Pancreas (tissue), 10 donors: ENCODE data around the gene SLC22A3. TPM values are rescaled to one million over a fixed set of nuclear protein-coding genes. Genes with fewer than 3 reads are reported as not detected.

Experiments
- ATAC-seq, 4 donors: fragments of 200-7000 bp; cut with Tn5 transposase; one replicate each; pipeline versions ENCODE4 v1.8.0 to v1.9.1; 2020; ENCODE audit warnings: mild to moderate bottlenecking in 4 of 4, moderate library complexity in 4 of 4
- DNase-seq, 6 donors: peaks; one replicate each; pipeline ENCODE4 v3.0.0-alpha.2; 2020
- FAIRE-seq: peaks from 2 replicates; lab custom pipeline; 2012; peaks lifted over from hg19 to GRCh38; lab: Jason Lieb, UNC
- H3K27ac ChIP-seq, 4 donors: fragments of 200-600 bp; sonication (generic); 1 replicate in 3 of 4; 2 replicates in 1 of 4; pipeline versions ENCODE4 v1.5.0 to v1.8.0; 2020
- H3K27me3 ChIP-seq, 4 donors: fragments of 200-600 bp; one replicate each; pipeline ENCODE4 v1.8.0; 2021
- H3K36me3 ChIP-seq, 3 donors: fragments of 200-600 bp; sonication (generic) in 1 of 3; one replicate each; pipeline versions ENCODE4 v1.5.0 to v1.8.0; 2020 to 2021
- H3K4me1 ChIP-seq, 3 donors: fragments of 200-600 bp; one replicate each; pipeline ENCODE4 v1.8.0; 2021
- H3K4me3 ChIP-seq, 4 donors: fragments of 200-600 bp; sonication (generic) in 2 of 4; one replicate each; pipeline versions ENCODE4 v1.5.0 to v1.8.0; 2020 to 2021
- H3K9me3 ChIP-seq, 4 donors: fragments of 200-600 bp; one replicate each; pipeline ENCODE4 v1.8.0; 2021
- CTCF ChIP-seq, 4 donors: fragments of 200-600 bp; sonication (generic) in 3 of 4; IDR thresholded peaks; one replicate each; pipeline versions ENCODE4 v1.5.0 to v1.8.0; 2021; ENCODE audit warnings: antibody characterized with exemption in 4 of 4
- WGBS, 2 donors: extraction: QIAGEN DNeasy Blood & Tissue Kit; methylation state at CpG; one replicate each; pipeline ENCODE4 v1.1.7; 2013; 5-methylcytosine and 5-hydroxymethylcytosine counted together
- intact Hi-C, 3 donors: fragments of 100-400 bp; cut with DNase I; formaldehyde crosslinking; loops; one replicate each; pipeline versions ENCODE4 v1.11.1 to v1.14.2; 2022
- polyA plus RNA-seq, 2 donors: library from polyadenylated mRNA; stranded (reverse); fragments of 200-250 nt; gene quantifications; one replicate each; pipeline ENCODE4 v1.2.3, GENCODE V29; 2013
- total RNA-seq, 6 donors: library from RNA; stranded (reverse); fragmentation: NEBNext Ultra II Directional in 4 of 6; extraction: Animal tissue kit (Norgen Biotek cat#: 25700) in 4 of 6; gene quantifications; one replicate each; pipeline versions ENCODE4 v1.2.1 to v1.2.4, GENCODE V29; 2021 to 2023
- donor health status: healthy with polysubstance abuse.
- donor health status: DM: no; HTN: no; CAD: no; lungs with moderate emphysema.
- donor health status: DM: no; HTN: no; CAD: no.
- donor health status: control.
- donor health status: control.
- donor health status: Bipolar disorder and iron deficiency.
- donor health status: DM: yes; HTN: yes; CAD: no.
- donor health status: DM: no; HTN: no; CAD: no.
- donor health status: DM: no; HTN: no; CAD: no.
- donor health status: DM: yes; HTN: yes; CAD: no.

The SLC22A3 gene
- total and polyA plus RNA-seq, 8 donors: 0.04 to 5.3 (median 0.41) TPM

- DNase-seq (no peak), ATAC-seq (no peak), FAIRE-seq (no peak)
- Histone ChIP-seq H3K27ac (no peak overlapping the region), H3K36me3 (no peaks in the 10 kb centered on the region), H3K9me3 (no peaks in the 10 kb centered on the region), H3K27me3 (no peaks in the 10 kb centered on the region), H3K4me3 (no peak overlapping the region), H3K4me1 (peaks cover 0 to 6% (median 0%) of the 10 kb centered on the region in 3 donors)
- intact Hi-C loops: no loop called here
- TF ChIP-seq CTCF (IDR thresholded peaks at IDR 0.05): no peak
- WGBS, 2 donors: 93 to 95% methylated on average over 2 of the region's 2 CpGs
These were observed 27.4 kb downstream of the SLC22A3 start for GRCh38 chr6:160375561-160375949.

- DNase-seq: no peak
- no peak overlapping the region for H3K4me3 ChIP-seq
- no peaks in the 10 kb centered on the region for H3K27me3 ChIP-seq
- H3K9me3 ChIP-seq: no peaks in the 10 kb centered on the region
- peaks cover 0 to 6% (median 0%) of the 10 kb centered on the region in 3 donors for H3K4me1 ChIP-seq
- no peak overlapping the region for H3K27ac ChIP-seq
- WGBS, 2 donors: 97 to 99% methylated on average over 2 of the region's 2 CpGs
- ATAC-seq: no peak
- no peak for FAIRE-seq
- H3K36me3 ChIP-seq: no peaks in the 10 kb centered on the region
- no peak for TF ChIP-seq CTCF (IDR thresholded peaks at IDR 0.05)
- intact Hi-C loops: no loop called here
These were observed 28.3 kb downstream of the SLC22A3 start for GRCh38 chr6:160376445-160376844.

GRCh38 chr6:160378218-160378617 is 30.0 kb downstream of the SLC22A3 start:
- no peak for FAIRE-seq

GRCh38 chr6:160378882-160379281 is 30.7 kb downstream of the SLC22A3 start:
- ATAC-seq (no peak), DNase-seq (no peak), FAIRE-seq (no peak)
- no peaks in the 10 kb centered on the region for H3K27me3 ChIP-seq
- H3K27ac ChIP-seq: no peak overlapping the region
- no peaks in the 10 kb centered on the region for H3K9me3 ChIP-seq
- H3K36me3 ChIP-seq: no peaks in the 10 kb centered on the region
- TF ChIP-seq CTCF (IDR thresholded peaks at IDR 0.05): no peak
- intact Hi-C loops: no loop called here
- 45 to 59% methylated on average over 4 of the region's 4 CpGs for WGBS, 2 donors
- H3K4me3 ChIP-seq: no peak overlapping the region
- peaks cover 0 to 6% (median 0%) of the 10 kb centered on the region in 3 donors for H3K4me1 ChIP-seq

More at GRCh38 chr6:160378218-160378617, 30.0 kb downstream of the SLC22A3 start:
- Histone ChIP-seq H3K4me1 (peaks cover 0 to 6% (median 0%) of the 10 kb centered on the region in 3 donors), H3K4me3 (no peak overlapping the region), H3K36me3 (no peaks in the 10 kb centered on the region), H3K27me3 (no peaks in the 10 kb centered on the region), H3K9me3 (no peaks in the 10 kb centered on the region), H3K27ac (no peak overlapping the region)
- intact Hi-C loops: no loop called here
- no peak for TF ChIP-seq CTCF (IDR thresholded peaks at IDR 0.05)
- WGBS, 2 donors: 76 to 86% methylated on average over 5 of the region's 5 CpGs
- no peak for DNase-seq
- ATAC-seq: peak in 1 of 4 donors; percentile 35

- Histone ChIP-seq H3K27me3 (no peaks in the 10 kb centered on the region), H3K4me3 (no peak overlapping the region), H3K36me3 (no peaks in the 10 kb centered on the region), H3K9me3 (no peaks in the 10 kb centered on the region), H3K27ac (no peak overlapping the region), H3K4me1 (peaks cover 0 to 6% (median 0%) of the 10 kb centered on the region in 3 donors)
- TF ChIP-seq CTCF (IDR thresholded peaks at IDR 0.05): no peak
- no peak for DNase-seq
- ATAC-seq: peak in 2 of 4 donors; percentile 64 to 80
- FAIRE-seq: no peak
- intact Hi-C loops: no loop called here
These were observed 31.3 kb downstream of the SLC22A3 start for GRCh38 chr6:160379466-160379865.
